SK-N-SH treated with all-trans-retinoic acid at 6 μM for 48 hours (cell line): Measurements from ENCODE around the gene TIPARP.
"Not testable (repeated sequence)": the region's sequence is repeated elsewhere in the genome, so short reads cannot be mapped to it uniquely, and the experiment has no call there.

Experiments used
- ATAC-seq: fragments of 200-7000 bp; cut with Tn5 transposase; 3 replicates; pipeline ENCODE4 v1.9.1; 2020; ENCODE audit warnings: mild to moderate bottlenecking, moderate library complexity
- ARNTL ChIP-seq: fragments of 450-650 bp; formaldehyde crosslinking; IDR thresholded peaks from 2 replicates; pipeline ENCODE4 v1.5.0; 2020; ENCODE audit warnings: low read depth, mild to moderate bottlenecking, moderate library complexity, borderline replicate concordance
- BACH2 ChIP-seq: fragments of 250-450 bp; sonication (Bioruptor Pico); IDR thresholded peaks from 2 replicates; pipeline ENCODE4 v1.9.0; 2021; ENCODE audit warnings: mild to moderate bottlenecking, borderline replicate concordance
- CREB5 ChIP-seq: fragments of 250-450 bp; sonication (Bioruptor Pico); IDR thresholded peaks from 2 replicates; pipeline ENCODE4 v1.5.1; 2020; ENCODE audit warnings: low read depth, mild to moderate bottlenecking, moderate library complexity
- CSDC2 ChIP-seq: fragments of 250-450 bp; sonication (Bioruptor Pico); IDR thresholded peaks from 2 replicates; pipeline ENCODE4 v1.5.0; 2020; ENCODE audit warnings: mild to moderate bottlenecking, moderate library complexity
- CSRNP3 ChIP-seq: fragments of 250-450 bp; sonication (Bioruptor Pico); IDR thresholded peaks from 2 replicates; pipeline ENCODE4 v1.5.1; 2021; ENCODE audit warnings: mild to moderate bottlenecking, moderate library complexity
- ESRRG ChIP-seq: fragments of 250-450 bp; sonication (Bioruptor Pico); IDR thresholded peaks from 2 replicates; pipeline ENCODE4 v1.6.1; 2021; ENCODE audit warnings: mild to moderate bottlenecking
- ISL1 ChIP-seq: fragments of 250-450 bp; sonication (Bioruptor Pico); IDR thresholded peaks from 2 replicates; pipeline ENCODE4 v2.1.2; 2022; ENCODE audit warnings: mild to moderate bottlenecking, moderate library complexity
- OSR1 ChIP-seq: fragments of 250-450 bp; sonication (Bioruptor Pico); IDR thresholded peaks from 2 replicates; pipeline ENCODE4 v1.8.0; 2022; ENCODE audit warnings: moderate library complexity, mild to moderate bottlenecking, inconsistent platforms
- RARB ChIP-seq: fragments of 250-450 bp; sonication (Bioruptor Pico); IDR thresholded peaks from 2 replicates; pipeline ENCODE4 v1.8.0; 2021; ENCODE audit warnings: mild to moderate bottlenecking, moderate library complexity
- SNAI2 ChIP-seq: fragments of 250-450 bp; sonication (Bioruptor Pico); IDR thresholded peaks from 2 replicates; pipeline ENCODE4 v1.5.0; 2020; ENCODE audit warnings: mild to moderate bottlenecking, moderate library complexity
- TCF4 ChIP-seq: fragments of 250-450 bp; sonication (Bioruptor Pico); IDR thresholded peaks from 2 replicates; pipeline ENCODE4 v1.8.0; 2021; ENCODE audit warnings: mild to moderate bottlenecking, moderate library complexity, borderline replicate concordance
- ZC3H10 ChIP-seq: fragments of 250-450 bp; sonication (Bioruptor Pico); IDR thresholded peaks from 2 replicates; pipeline ENCODE4 v1.5.1; 2021; ENCODE audit warnings: mild to moderate bottlenecking, moderate library complexity
- ZFP3 ChIP-seq: fragments of 250-450 bp; sonication (Bioruptor Pico); IDR thresholded peaks from 2 replicates; pipeline ENCODE4 v1.5.0; 2020; ENCODE audit warnings: mild to moderate bottlenecking, moderate library complexity
- ZFP30 ChIP-seq: fragments of 450-650 bp; formaldehyde crosslinking; IDR thresholded peaks from 2 replicates; pipeline ENCODE4 v1.5.0; 2022; ENCODE audit warnings: mild to moderate bottlenecking, moderate library complexity
- ZNF565 ChIP-seq: fragments of 450-650 bp; formaldehyde crosslinking; conservative IDR thresholded peaks from 2 replicates; pipeline ENCODE4 v1.5.0; 2020; ENCODE audit warnings: low read depth, mild to moderate bottlenecking, moderate library complexity
- ZNF70 ChIP-seq: fragments of 450-650 bp; formaldehyde crosslinking; IDR thresholded peaks from 2 replicates; pipeline ENCODE4 v1.5.0; 2020; ENCODE audit warnings: mild to moderate bottlenecking, moderate library complexity
- ZNF8 ChIP-seq: fragments of 450-650 bp; formaldehyde crosslinking; IDR thresholded peaks from 2 replicates; pipeline ENCODE4 v1.5.0; 2020; ENCODE audit warnings: mild to moderate bottlenecking, moderate library complexity
- TF ChIP-seq, protein P1 (sequence below): fragments of 250-450 bp; sonication (Bioruptor Pico); IDR thresholded peaks from 2 replicates; pipeline ENCODE4 v1.5.0; 2020; ENCODE audit warnings: mild to moderate bottlenecking, moderate library complexity
- TF ChIP-seq, protein P2 (sequence below): fragments of 250-450 bp; sonication (Bioruptor Pico); IDR thresholded peaks from 2 replicates; pipeline ENCODE4 v1.8.0; 2021; ENCODE audit warnings: low read depth, mild to moderate bottlenecking, moderate library complexity, borderline replicate concordance
- TF ChIP-seq, protein P3 (sequence below): fragments of 250-450 bp; sonication (Bioruptor Pico); IDR thresholded peaks from 2 replicates; pipeline ENCODE4 v1.8.0; 2020; ENCODE audit warnings: mild to moderate bottlenecking, moderate library complexity, borderline replicate concordance

TIPARP gene

DNA sequence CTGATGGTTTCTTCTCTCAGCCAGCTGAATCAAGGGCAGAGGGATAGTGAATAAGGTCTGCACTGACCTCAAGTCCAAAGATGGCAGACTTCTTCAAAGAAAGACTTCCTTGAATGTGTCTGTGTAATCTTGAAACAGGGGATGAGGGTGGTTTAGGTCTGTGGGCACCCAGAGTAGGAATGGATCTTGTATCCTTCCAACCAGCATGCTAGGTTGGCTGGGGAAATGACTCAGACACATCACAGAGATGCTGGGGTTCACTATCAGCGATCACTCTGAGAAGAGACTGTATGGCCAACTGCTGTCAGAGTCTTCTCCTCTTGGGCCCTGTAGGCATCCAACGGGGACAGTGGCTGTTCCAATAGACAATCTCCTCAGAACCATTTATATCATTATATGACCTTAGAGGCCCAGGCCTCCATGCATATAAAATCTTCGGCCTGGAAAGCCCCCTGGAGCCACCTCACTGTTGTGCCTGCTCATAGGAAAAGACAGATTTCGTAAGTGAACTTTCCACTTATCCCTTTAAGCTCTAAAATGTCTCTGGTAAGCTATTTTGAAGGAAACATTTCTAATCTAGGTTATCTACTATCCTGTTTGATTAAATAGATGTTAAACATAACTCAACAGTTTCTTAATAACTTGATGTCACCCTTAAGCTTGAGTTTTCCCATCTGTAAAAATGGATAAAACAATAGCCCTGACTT lies 58.5 kb downstream of the TIPARP start:
- ATAC-seq = no peak
- TF ChIP-seq OSR1 (CRISPR knock-in tag) = no peak

- not testable (repeated sequence) for ATAC-seq
Observed at GRCh38 chr3:156734661-156735060, 60.3 kb downstream of the TIPARP start.

DNA sequence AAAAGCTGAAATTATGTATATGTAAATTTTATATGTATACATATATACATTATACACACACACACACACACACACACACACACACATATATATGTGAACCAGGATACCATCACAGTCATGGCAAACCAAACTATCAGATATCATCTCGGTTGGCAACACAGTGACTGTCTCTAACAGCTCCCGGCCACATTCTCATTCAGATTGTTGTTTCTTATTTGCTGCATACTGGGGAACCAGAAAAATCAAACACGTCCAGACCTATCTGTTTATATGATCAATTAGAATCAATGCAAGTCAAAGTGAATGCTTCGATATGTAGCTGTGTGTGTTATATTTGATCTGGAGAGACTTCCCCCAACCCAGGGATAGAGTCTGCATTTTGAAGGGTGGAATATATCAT lies 61.1 kb downstream of the TIPARP start:
- no peak for ATAC-seq
- TF ChIP-seq CSDC2 (CRISPR knock-in tag) = no peak
- TF ChIP-seq RARB (CRISPR knock-in tag) = no peak
- no peak for TF ChIP-seq ARNTL (CRISPR knock-in tag)
- no peak for TF ChIP-seq OSR1 (CRISPR knock-in tag)
- no peak for TF ChIP-seq CREB5
- no peak for TF ChIP-seq SNAI2 (CRISPR knock-in tag)
- TF ChIP-seq ZNF565 (CRISPR knock-in tag) = no peak
- no peak for TF ChIP-seq ZC3H10 (CRISPR knock-in tag)
- TF ChIP-seq ZFP3 (CRISPR knock-in tag) = no peak
- no peak for TF ChIP-seq ZNF8 (CRISPR knock-in tag)

- ATAC-seq = not testable (repeated sequence)
Observed at GRCh38 chr3:156737049-156737448, 62.7 kb downstream of the TIPARP start.

- ATAC-seq = no peak
- TF ChIP-seq CSDC2 (CRISPR knock-in tag) (no peak), CREB5 (no peak), CSRNP3 (CRISPR knock-in tag) (no peak), BACH2 (CRISPR knock-in tag) (no peak), ZC3H10 (CRISPR knock-in tag) (no peak), ISL1 (CRISPR knock-in tag) (no peak), SNAI2 (CRISPR knock-in tag) (no peak), ZFP30 (CRISPR knock-in tag) (no peak), TCF4 (no peak), ZNF70 (CRISPR knock-in tag) (no peak), ZFP3 (CRISPR knock-in tag) (no peak), OSR1 (CRISPR knock-in tag) (no peak), RARB (CRISPR knock-in tag) (no peak), ZNF565 (CRISPR knock-in tag) (no peak), ESRRG (no peak), ZNF8 (CRISPR knock-in tag) (no peak)
- TF ChIP-seq, protein P1, sequence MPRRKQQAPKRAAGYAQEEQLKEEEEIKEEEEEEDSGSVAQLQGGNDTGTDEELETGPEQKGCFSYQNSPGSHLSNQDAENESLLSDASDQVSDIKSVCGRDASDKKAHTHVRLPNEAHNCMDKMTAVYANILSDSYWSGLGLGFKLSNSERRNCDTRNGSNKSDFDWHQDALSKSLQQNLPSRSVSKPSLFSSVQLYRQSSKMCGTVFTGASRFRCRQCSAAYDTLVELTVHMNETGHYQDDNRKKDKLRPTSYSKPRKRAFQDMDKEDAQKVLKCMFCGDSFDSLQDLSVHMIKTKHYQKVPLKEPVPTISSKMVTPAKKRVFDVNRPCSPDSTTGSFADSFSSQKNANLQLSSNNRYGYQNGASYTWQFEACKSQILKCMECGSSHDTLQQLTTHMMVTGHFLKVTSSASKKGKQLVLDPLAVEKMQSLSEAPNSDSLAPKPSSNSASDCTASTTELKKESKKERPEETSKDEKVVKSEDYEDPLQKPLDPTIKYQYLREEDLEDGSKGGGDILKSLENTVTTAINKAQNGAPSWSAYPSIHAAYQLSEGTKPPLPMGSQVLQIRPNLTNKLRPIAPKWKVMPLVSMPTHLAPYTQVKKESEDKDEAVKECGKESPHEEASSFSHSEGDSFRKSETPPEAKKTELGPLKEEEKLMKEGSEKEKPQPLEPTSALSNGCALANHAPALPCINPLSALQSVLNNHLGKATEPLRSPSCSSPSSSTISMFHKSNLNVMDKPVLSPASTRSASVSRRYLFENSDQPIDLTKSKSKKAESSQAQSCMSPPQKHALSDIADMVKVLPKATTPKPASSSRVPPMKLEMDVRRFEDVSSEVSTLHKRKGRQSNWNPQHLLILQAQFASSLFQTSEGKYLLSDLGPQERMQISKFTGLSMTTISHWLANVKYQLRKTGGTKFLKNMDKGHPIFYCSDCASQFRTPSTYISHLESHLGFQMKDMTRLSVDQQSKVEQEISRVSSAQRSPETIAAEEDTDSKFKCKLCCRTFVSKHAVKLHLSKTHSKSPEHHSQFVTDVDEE (CRISPR knock-in tag) = no peak
- TF ChIP-seq, protein P2, sequence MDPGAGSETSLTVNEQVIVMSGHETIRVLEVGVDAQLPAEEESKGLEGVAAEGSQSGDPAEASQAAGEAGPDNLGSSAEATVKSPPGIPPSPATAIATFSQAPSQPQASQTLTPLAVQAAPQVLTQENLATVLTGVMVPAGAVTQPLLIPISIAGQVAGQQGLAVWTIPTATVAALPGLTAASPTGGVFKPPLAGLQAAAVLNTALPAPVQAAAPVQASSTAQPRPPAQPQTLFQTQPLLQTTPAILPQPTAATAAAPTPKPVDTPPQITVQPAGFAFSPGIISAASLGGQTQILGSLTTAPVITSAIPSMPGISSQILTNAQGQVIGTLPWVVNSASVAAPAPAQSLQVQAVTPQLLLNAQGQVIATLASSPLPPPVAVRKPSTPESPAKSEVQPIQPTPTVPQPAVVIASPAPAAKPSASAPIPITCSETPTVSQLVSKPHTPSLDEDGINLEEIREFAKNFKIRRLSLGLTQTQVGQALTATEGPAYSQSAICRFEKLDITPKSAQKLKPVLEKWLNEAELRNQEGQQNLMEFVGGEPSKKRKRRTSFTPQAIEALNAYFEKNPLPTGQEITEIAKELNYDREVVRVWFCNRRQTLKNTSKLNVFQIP (CRISPR knock-in tag) = no peak
- TF ChIP-seq, protein P3, sequence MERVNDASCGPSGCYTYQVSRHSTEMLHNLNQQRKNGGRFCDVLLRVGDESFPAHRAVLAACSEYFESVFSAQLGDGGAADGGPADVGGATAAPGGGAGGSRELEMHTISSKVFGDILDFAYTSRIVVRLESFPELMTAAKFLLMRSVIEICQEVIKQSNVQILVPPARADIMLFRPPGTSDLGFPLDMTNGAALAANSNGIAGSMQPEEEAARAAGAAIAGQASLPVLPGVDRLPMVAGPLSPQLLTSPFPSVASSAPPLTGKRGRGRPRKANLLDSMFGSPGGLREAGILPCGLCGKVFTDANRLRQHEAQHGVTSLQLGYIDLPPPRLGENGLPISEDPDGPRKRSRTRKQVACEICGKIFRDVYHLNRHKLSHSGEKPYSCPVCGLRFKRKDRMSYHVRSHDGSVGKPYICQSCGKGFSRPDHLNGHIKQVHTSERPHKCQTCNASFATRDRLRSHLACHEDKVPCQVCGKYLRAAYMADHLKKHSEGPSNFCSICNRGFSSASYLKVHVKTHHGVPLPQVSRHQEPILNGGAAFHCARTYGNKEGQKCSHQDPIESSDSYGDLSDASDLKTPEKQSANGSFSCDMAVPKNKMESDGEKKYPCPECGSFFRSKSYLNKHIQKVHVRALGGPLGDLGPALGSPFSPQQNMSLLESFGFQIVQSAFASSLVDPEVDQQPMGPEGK = no peak
Observed at GRCh38 chr3:156738251-156738650, 63.9 kb downstream of the TIPARP start.
